Smooth muscle cell (in vitro differentiated cells): ENCODE results near the gene RAPGEF2. TPM values are rescaled to one million over a fixed set of nuclear protein-coding genes. Genes with fewer than 3 reads are reported as not detected.
"Not testable (repeated sequence)": the region's sequence is repeated elsewhere in the genome, so short reads cannot be mapped to it uniquely, and the experiment has no call there.

Source experiments
- DNase-seq: peaks from one replicate; lab custom pipeline; 2025; ENCODE audit not compliant: unreplicated experiment; lab: John Stamatoyannopoulos, UW
- H2AFZ ChIP-seq: fragments of 200-600 bp; sonication (generic); 2 replicates; pipeline ENCODE4 v1.6.0; 2016; ENCODE audit warnings: antibody characterized with exemption, low read depth, mild to moderate bottlenecking
- H3F3A ChIP-seq: fragments of 200-600 bp; sonication (generic); 2 replicates; pipeline ENCODE4 v1.6.0; 2017; ENCODE audit warnings: antibody characterized with exemption, low read depth
- H3K27ac ChIP-seq: fragments of 200-600 bp; sonication (generic); 2 replicates; pipeline ENCODE4 v1.5.1; 2016; ENCODE audit warnings: low read depth, mild to moderate bottlenecking
- H3K27me3 ChIP-seq: fragments of 200-600 bp; sonication (generic); 2 replicates; pipeline ENCODE4 v1.6.1; 2016; ENCODE audit warnings: low read depth, mild to moderate bottlenecking
- H3K36me3 ChIP-seq: fragments of 200-600 bp; sonication (generic); 2 replicates; pipeline ENCODE4 v1.5.1; 2016; ENCODE audit warnings: low read depth
- H3K4me1 ChIP-seq: fragments of 200-600 bp; sonication (generic); 2 replicates; pipeline ENCODE4 v1.5.1; 2016; ENCODE audit warnings: low read depth
- H3K4me2 ChIP-seq: fragments of 200-600 bp; sonication (generic); 2 replicates; pipeline ENCODE4 v1.6.0; 2016; ENCODE audit warnings: mild to moderate bottlenecking
- H3K4me3 ChIP-seq: fragments of 200-600 bp; sonication (generic); 2 replicates; pipeline ENCODE4 v1.5.1; 2016; ENCODE audit warnings: mild to moderate bottlenecking
- H3K79me2 ChIP-seq: fragments of 200-600 bp; sonication (generic); 2 replicates; pipeline ENCODE4 v1.6.0; 2016; ENCODE audit warnings: low read depth, mild to moderate bottlenecking
- H3K9ac ChIP-seq: fragments of 200-600 bp; sonication (generic); 2 replicates; pipeline ENCODE4 v1.6.0; 2016; ENCODE audit warnings: low read depth
- H3K9me3 ChIP-seq: fragments of 200-600 bp; sonication (generic); replicated peaks from 2 replicates; pipeline ENCODE4 v1.5.1; 2016; ENCODE audit warnings: low read depth
- H4K20me1 ChIP-seq: fragments of 200-600 bp; sonication (generic); 2 replicates; pipeline ENCODE4 v1.6.0; 2016; ENCODE audit warnings: low read depth
- CTCF ChIP-seq: fragments of 200-600 bp; sonication (generic); IDR thresholded peaks from 2 replicates; pipeline ENCODE4 v1.5.1; 2017; ENCODE audit warnings: borderline replicate concordance, mild to moderate bottlenecking, antibody characterized with exemption; ENCODE audit not compliant: insufficient read depth, poor library complexity, severe bottlenecking
- WGBS: methylation state at CpG from one replicate; pipeline ENCODE4 v1.1.7; 2016; ENCODE audit warnings: low lambda C conversion rate; 5-methylcytosine and 5-hydroxymethylcytosine counted together
- polyA plus RNA-seq: library from polyadenylated mRNA; unstranded; fragments of >200 nt; fragmentation: Nextera tagmentation; extraction: Ambion mirVana; gene quantifications from 2 replicates; pipeline ENCODE4 v1.2.1, GENCODE V29; 2016
- total RNA-seq: library from RNA; depleted of rRNA; stranded (reverse); fragments of >200 nt; gene quantifications from 2 replicates; pipeline ENCODE4 v1.2.3, GENCODE V29; 2014

Gene RAPGEF2
- total and polyA plus RNA-seq, 2 experiments from 2014 or later = 7.4 to 44.7 TPM

GRCh38 chr4:159178151-159178546 lies 75.3 kb downstream of the RAPGEF2 start:
- Histone ChIP-seq H3K79me2 (peaks cover 76% of the 10 kb centered on the region), H3K4me1 (peaks cover 11% of the 10 kb centered on the region), H3F3A (no peaks in the 10 kb centered on the region), H3K36me3 (no peaks in the 10 kb centered on the region), H3K27ac (no peak overlapping the region), H3K4me3 (no peak overlapping the region), H3K9me3 (no peaks in the 10 kb centered on the region), H4K20me1 (peaks cover 95% of the 10 kb centered on the region), H3K27me3 (no peaks in the 10 kb centered on the region), H2AFZ (no peak overlapping the region), H3K9ac (no peak overlapping the region), H3K4me2 (no peak overlapping the region)
- no peak for TF ChIP-seq CTCF
- DNase-seq = no peak
- 98% methylated on average over 2 of the region's 2 CpGs for WGBS

GRCh38 chr4:159178979-159179969 lies 76.4 kb downstream of the RAPGEF2 start:
- TF ChIP-seq CTCF = no peak
- WGBS = 93% methylated on average over 3 of the region's 3 CpGs
- H3K27ac ChIP-seq = no peak overlapping the region
- H4K20me1 ChIP-seq = peaks cover 83% of the 10 kb centered on the region
- peaks cover 11% of the 10 kb centered on the region for H3K4me1 ChIP-seq
- H3K9me3 ChIP-seq = no peaks in the 10 kb centered on the region
- no peak overlapping the region for H3K9ac ChIP-seq
- no peaks in the 10 kb centered on the region for H3F3A ChIP-seq
- no peak overlapping the region for H3K4me2 ChIP-seq
- no peak overlapping the region for H2AFZ ChIP-seq
- H3K36me3 ChIP-seq = no peaks in the 10 kb centered on the region
- H3K27me3 ChIP-seq = no peaks in the 10 kb centered on the region
- no peak overlapping the region for H3K4me3 ChIP-seq
- H3K79me2 ChIP-seq = peaks cover 80% of the 10 kb centered on the region
- no peak for DNase-seq

GRCh38 chr4:159183885-159184605 lies 81.2 kb downstream of the RAPGEF2 start:
- H3K4me3 ChIP-seq, H3K36me3 ChIP-seq, H3K4me1 ChIP-seq, H3F3A ChIP-seq, H2AFZ ChIP-seq, H3K9ac ChIP-seq, H3K4me2 ChIP-seq, H3K9me3 ChIP-seq, DNase-seq, H3K27me3 ChIP-seq, H3K27ac ChIP-seq: not testable (repeated sequence)
- Histone ChIP-seq H3K79me2 (peaks cover 68% of the 10 kb centered on the region), H4K20me1 (peaks cover 68% of the 10 kb centered on the region)
- 96% methylated on average over 4 of the region's 4 CpGs for WGBS

GRCh38 chr4:159185591-159186023 lies 82.7 kb downstream of the RAPGEF2 start:
- no peak for DNase-seq
- Histone ChIP-seq H3K79me2 (peaks cover 53% of the 10 kb centered on the region), H3K27ac (peak overlapping the region; percentile 3), H3K4me3 (no peak overlapping the region), H3K9me3 (no peaks in the 10 kb centered on the region), H3K27me3 (no peaks in the 10 kb centered on the region), H3K36me3 (no peaks in the 10 kb centered on the region), H2AFZ (no peak overlapping the region), H3F3A (no peaks in the 10 kb centered on the region), H3K4me2 (peak overlapping the region; percentile 55), H3K9ac (no peak overlapping the region), H3K4me1 (no peaks in the 10 kb centered on the region), H4K20me1 (peaks cover 53% of the 10 kb centered on the region)
- 81% methylated on average over 1 of the region's 1 CpG for WGBS
- TF ChIP-seq CTCF = no peak
